CD4-positive, alpha-beta T cell treated with Interleukin-17A for 1 hour (primary cell): ENCODE results near the gene HERPUD2.

Source experiments
- DNase-seq: peaks from one replicate; pipeline ENCODE4 v3.0.0-alpha.2; 2020

HERPUD2 gene

GRCh38 chr7:35694784-35695472 lies at the start of gene HERPUD2:
HERPUD2 (minus strand) TSS chr7:35695135; CDS start chr7:35694330, 805 bp downstream.
- DNase-seq: peak; percentile 93

DNA sequence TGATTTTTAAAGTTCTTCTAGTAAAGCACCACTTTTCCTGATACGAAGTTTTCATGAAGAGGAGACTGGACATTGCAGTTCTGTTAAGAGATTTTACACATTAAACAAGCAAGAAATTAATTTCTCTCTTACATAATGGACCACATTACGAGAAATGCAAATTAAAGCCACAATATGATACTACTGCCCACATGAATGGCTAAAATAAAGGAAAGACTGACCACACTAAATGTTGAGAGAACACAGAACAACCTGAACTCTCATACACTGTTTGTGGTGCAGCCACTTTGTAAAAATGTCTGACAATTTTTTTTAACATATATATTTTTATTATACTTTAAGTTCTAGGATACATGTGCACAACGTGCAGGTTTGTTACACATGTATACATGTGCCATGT lies 44.0 kb upstream of the HERPUD2 start:
- DNase-seq: no peak

- no peak for DNase-seq
These were observed 41.8 kb upstream of the HERPUD2 start for GRCh38 chr7:35736725-35737124.

GRCh38 chr7:35735396-35735795 lies 40.5 kb upstream of the HERPUD2 start:
- no peak for DNase-seq

DNA sequence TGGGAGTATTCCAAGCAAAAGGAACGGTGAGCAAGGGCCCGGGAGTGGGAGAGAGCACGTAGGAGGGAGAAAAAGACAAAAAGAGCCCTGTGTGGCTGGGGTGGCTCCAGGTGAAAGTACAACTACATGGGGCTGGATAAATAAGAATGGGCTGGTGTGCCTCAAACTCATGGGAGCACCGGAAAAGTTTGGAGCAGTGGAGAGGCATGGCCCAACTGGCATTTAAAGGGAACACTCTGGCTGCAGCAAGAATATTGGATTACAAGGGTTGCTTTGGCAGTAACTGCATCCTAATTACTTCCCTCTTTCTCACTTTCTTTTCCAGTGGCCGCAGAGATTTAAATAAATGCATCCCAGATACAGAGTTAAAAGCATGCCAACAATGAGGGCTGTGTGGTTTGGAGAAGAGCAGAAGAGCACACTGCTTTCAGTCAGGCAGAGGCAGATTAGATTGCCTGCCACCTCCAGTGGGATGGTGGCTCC lies 39.1 kb upstream of the HERPUD2 start:
- DNase-seq: no peak

GRCh38 chr7:35731349-35731748 lies 36.4 kb upstream of the HERPUD2 start:
- DNase-seq: no peak

DNA sequence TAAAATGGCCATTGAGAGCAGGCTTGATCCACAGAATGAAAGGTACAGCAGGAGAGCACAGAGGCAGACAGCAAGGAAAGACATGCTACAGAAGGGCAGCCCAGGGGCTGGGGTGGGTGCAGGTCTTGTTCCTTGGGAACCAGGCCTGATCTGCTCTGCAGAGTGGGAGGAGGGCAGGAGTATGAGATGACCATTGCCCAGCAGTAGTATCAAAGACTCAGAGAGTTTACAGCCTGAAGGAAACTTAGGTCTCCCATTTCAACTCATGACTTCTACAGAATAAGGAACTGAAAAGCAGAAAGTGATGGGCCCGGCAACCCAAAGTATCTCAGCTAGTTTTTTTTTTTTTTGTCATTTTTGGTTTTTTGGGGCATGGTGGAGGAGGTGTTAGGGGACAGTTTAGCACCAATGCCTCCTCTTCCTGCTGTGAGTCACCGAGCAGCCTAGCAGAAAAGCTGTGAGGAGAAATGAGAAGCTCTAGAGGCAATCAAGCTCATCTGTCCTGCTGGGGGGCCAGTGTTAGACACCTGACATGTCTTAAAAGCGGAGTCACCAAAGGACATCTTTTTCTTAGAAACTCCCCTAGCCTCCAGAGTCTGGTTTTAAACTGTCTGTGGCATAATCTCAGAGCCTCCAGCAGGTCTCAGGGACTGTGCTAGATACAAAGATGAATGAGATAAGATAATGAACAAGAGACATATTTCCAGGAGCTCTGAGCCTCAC lies 34.3 kb upstream of the HERPUD2 start:
- DNase-seq: peak; percentile 68

- DNase-seq: no peak
These were observed 33.6 kb upstream of the HERPUD2 start for GRCh38 chr7:35728412-35729060.

DNA sequence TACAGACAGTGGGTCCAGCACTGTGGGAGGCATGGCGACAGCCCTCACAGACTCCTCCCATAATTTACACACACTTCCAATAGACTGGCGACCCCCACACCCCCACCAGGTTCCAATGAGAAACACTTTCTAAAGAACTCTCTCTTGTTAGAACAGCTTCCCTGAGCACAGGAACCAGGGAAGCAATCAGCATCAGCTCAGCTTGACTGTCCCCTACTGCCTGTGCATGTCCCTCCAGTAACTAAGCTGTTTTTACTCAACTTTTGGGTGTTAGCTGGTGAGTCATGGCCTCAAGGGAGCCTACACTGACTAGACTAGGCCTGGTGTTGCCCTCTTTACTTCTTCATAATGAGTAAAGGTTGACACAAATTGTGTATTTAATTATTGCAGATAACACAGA lies 32.6 kb upstream of the HERPUD2 start:
- no peak for DNase-seq

- DNase-seq: no peak
These were observed 31.7 kb upstream of the HERPUD2 start for GRCh38 chr7:35726654-35727053.

DNA sequence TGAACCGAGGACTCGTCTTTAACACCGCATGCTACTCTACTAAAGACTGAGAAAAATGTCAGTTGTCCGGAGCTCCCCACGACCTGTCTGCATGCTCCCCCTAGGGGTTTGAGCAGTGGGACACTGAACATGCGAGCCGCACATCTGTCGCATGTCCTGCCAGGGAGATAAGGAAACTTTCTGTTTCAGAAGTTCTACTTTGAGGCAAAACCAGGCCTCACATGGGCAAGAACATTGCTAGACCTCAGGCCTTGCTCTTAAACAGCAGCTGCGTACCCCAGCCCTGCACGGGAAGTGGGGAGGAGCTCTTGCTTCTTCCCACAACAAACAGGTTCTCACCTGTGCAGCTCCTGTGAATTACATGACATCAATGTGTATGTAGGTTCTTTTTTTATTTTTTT lies 30.3 kb upstream of the HERPUD2 start:
- peak; percentile 83 for DNase-seq

DNA sequence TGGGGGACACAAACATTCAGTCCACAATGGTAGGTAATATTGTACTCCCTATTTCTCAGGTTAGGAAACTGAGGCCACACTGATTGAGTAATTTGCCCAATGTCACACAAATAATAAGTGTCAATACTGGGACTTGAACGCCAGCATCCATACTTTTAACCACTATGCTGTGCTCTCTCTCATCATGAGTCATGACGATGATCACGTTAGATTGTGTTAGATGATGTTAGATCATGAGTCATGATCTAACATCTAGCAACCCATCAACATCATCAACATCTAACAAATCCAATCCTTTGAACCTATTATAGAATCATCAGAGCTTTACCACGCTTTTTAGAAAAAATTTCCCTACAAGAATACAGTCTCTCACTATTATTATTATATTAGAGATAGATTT lies 28.1 kb upstream of the HERPUD2 start:
- DNase-seq: peak; percentile 52

- DNase-seq: no peak
These were observed 27.3 kb upstream of the HERPUD2 start for GRCh38 chr7:35722054-35722849.

GRCh38 chr7:35721288-35721687 lies 26.4 kb upstream of the HERPUD2 start:
- no peak for DNase-seq

- DNase-seq: no peak
These were observed 25.9 kb upstream of the HERPUD2 start for GRCh38 chr7:35720849-35721248.

DNA sequence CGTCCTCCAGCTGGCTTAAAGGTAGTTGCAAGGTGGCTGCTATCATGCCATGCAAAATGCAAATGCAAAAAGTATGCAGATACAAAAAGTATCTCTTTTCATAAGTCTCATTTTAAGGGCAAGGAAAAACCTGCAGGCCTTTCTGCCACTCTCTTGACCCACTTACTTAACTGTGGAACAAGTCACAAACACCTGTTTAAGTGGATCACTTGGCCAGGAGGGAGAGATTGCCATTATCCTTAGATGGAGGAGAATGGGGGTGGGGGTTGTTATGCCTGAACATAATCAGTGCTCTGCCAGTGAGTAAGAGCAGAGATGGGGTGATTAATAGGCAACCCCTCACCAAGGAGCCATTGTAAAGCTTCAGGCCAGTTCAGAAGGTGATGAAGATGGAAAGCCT lies 25.1 kb upstream of the HERPUD2 start:
- no peak for DNase-seq

GRCh38 chr7:35718047-35718446 lies 23.1 kb upstream of the HERPUD2 start:
- DNase-seq: no peak

- no peak for DNase-seq
These were observed 22.6 kb upstream of the HERPUD2 start for GRCh38 chr7:35717516-35717915.

GRCh38 chr7:35717013-35717412 lies 22.1 kb upstream of the HERPUD2 start:
- no peak for DNase-seq

GRCh38 chr7:35716038-35716803 lies 21.3 kb upstream of the HERPUD2 start:
- DNase-seq: no peak

- DNase-seq: no peak
These were observed 19.9 kb upstream of the HERPUD2 start for GRCh38 chr7:35714862-35715261.

DNA sequence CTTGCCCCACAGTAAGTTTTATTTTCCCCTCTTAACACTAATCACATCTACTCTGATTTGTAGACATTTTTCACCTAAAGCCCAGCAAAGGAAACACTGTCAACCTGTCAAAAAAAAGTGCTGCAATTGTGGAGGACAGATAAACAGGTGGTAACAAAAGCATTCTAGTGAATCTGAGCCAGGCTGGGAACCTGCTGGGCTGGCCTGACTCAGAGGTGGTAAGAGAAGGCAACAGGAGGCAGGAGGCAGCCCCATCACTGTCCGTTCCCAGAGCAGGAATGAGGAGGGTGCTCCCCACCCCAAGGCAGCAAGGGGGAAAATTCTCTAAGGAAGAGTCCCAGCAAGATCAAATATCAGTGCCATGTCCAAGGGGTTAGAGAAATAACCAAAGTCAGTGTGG lies 19.5 kb upstream of the HERPUD2 start:
- no peak for DNase-seq
